ENCODE measurements around the gene NBEAL2.

- TF ChIP-seq, protein P1, sequence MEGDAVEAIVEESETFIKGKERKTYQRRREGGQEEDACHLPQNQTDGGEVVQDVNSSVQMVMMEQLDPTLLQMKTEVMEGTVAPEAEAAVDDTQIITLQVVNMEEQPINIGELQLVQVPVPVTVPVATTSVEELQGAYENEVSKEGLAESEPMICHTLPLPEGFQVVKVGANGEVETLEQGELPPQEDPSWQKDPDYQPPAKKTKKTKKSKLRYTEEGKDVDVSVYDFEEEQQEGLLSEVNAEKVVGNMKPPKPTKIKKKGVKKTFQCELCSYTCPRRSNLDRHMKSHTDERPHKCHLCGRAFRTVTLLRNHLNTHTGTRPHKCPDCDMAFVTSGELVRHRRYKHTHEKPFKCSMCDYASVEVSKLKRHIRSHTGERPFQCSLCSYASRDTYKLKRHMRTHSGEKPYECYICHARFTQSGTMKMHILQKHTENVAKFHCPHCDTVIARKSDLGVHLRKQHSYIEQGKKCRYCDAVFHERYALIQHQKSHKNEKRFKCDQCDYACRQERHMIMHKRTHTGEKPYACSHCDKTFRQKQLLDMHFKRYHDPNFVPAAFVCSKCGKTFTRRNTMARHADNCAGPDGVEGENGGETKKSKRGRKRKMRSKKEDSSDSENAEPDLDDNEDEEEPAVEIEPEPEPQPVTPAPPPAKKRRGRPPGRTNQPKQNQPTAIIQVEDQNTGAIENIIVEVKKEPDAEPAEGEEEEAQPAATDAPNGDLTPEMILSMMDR (IDR thresholded peaks at IDR 0.05; ENCODE audit: low read length), result no peak
- no peak for TF ChIP-seq EZH2 (IDR thresholded peaks at IDR 0.05; ENCODE audit: borderline replicate concordance, low read length)
Measured at GRCh38 chr3:46947546-46947901, 31.9 kb upstream of the NBEAL2 start.
